OCI-LY7 (cell line): Measurements from ENCODE around the gene HSPB6. TPM values are rescaled to one million over a fixed set of nuclear protein-coding genes. Genes with fewer than 3 reads are reported as not detected.

ENCODE experiments used
- BruUV-seq: library from RNA; stranded (reverse); fragments of 400-500 nt; replicated peaks from 2 replicates; lab custom pipeline; 2021; lab: Mats Ljungman, UMichigan
- CTCF ChIA-PET: fragments of 300-600 bp; sonication (Branson Sonifier 250); formaldehyde crosslinking; loops from one replicate; lab custom pipeline; 2022; ENCODE audit warnings: antibody characterized with exemption; ENCODE audit not compliant: unreplicated experiment; lab: Charles Lee
- POLR2A ChIA-PET: fragments of 300-600 bp; sonication (Branson Sonifier 250); formaldehyde crosslinking; loops from one replicate; lab custom pipeline; 2022; ENCODE audit warnings: antibody characterized with exemption; lab: Charles Lee
- DNase-seq: peaks from one replicate; pipeline ENCODE4 v3.0.0-alpha.2; 2015; ENCODE audit warnings: low spot score
- H2AFZ ChIP-seq: fragments of 200-600 bp; sonication (generic), shearing (Covaris generic); 2 replicates; pipeline ENCODE4 v1.6.1; 2014; ENCODE audit warnings: mild to moderate bottlenecking, antibody characterized with exemption, low read length, moderate library complexity
- H3K27ac ChIP-seq: fragments of 200-600 bp; sonication (generic); 2 replicates; pipeline ENCODE4 v1.5.1; 2014; ENCODE audit warnings: mixed run types, low read depth, mild to moderate bottlenecking, moderate library complexity, low read length, inconsistent platforms; ENCODE audit not compliant: poor library complexity, severe bottlenecking
- H3K36me3 ChIP-seq: fragments of 200-600 bp; sonication (generic); 2 replicates; pipeline ENCODE4 v1.6.1; 2014; ENCODE audit warnings: mild to moderate bottlenecking, antibody characterized with exemption, low read length, moderate library complexity, mixed read lengths; ENCODE audit not compliant: insufficient read depth
- H3K4me1 ChIP-seq: fragments of 200-600 bp; sonication (generic); 2 replicates; pipeline ENCODE4 v1.5.1; 2014; ENCODE audit warnings: mild to moderate bottlenecking, low read length; ENCODE audit not compliant: insufficient read depth, poor library complexity, severe bottlenecking
- H3K4me2 ChIP-seq: fragments of 200-600 bp; sonication (generic); 2 replicates; pipeline ENCODE4 v1.6.1; 2014; ENCODE audit warnings: mild to moderate bottlenecking, low read length
- H3K4me3 ChIP-seq: fragments of 200-600 bp; sonication (generic); 2 replicates; pipeline ENCODE4 v1.5.1; 2014; ENCODE audit warnings: mild to moderate bottlenecking, low read depth, low read length; ENCODE audit not compliant: poor library complexity, severe bottlenecking
- H3K79me2 ChIP-seq: fragments of 200-600 bp; sonication (generic); 2 replicates; pipeline ENCODE4 v1.6.1; 2016; ENCODE audit warnings: low read depth, mild to moderate bottlenecking, low read length, moderate library complexity, mixed read lengths; ENCODE audit not compliant: insufficient read depth
- H3K9me2 ChIP-seq: fragments of 200-600 bp; sonication (generic); 2 replicates; pipeline ENCODE4 v1.6.1; 2016; ENCODE audit warnings: mild to moderate bottlenecking, low read length, mixed read lengths; ENCODE audit not compliant: insufficient read depth
- H3K9me3 ChIP-seq: fragments of 200-600 bp; sonication (generic); 2 replicates; pipeline ENCODE4 v1.6.1; 2014; ENCODE audit warnings: mild to moderate bottlenecking, mixed run types, low read length, mixed read lengths
- H4K20me1 ChIP-seq: fragments of 200-600 bp; sonication (generic); 2 replicates; pipeline ENCODE4 v1.6.1; 2014; ENCODE audit warnings: mild to moderate bottlenecking, antibody characterized with exemption, low read length, moderate library complexity, mixed read lengths; ENCODE audit not compliant: insufficient read depth
- CTCF ChIP-seq: fragments of 200-600 bp; sonication (generic); conservative IDR thresholded peaks from 2 replicates; pipeline ENCODE4 v1.5.1; 2014; ENCODE audit warnings: mild to moderate bottlenecking, antibody characterized with exemption, low read length, moderate library complexity, mixed read lengths
- EZH2phosphoT487 ChIP-seq: fragments of 200-600 bp; sonication (generic); IDR thresholded peaks from 2 replicates; pipeline ENCODE4 v1.6.1; 2018; ENCODE audit warnings: low read depth, borderline replicate concordance, mild to moderate bottlenecking, mixed run types, antibody characterized with exemption, low read length, moderate library complexity, mixed read lengths
- intact Hi-C: fragments of 100-400 bp; cut with micrococcal nuclease; formaldehyde crosslinking; loops from one replicate; pipeline ENCODE4 v1.10.0; 2022; ENCODE audit not compliant: unreplicated experiment
- total RNA-seq, 2 experiments: library from RNA; depleted of rRNA in 1 of 2; stranded (reverse); fragments of >200 nt in 1 of 2; shearing (Covaris generic) in 1 of 2; gene quantifications; 2 replicates each; pipeline ENCODE4 v1.2.3, GENCODE V29; 2014 to 2022

The HSPB6 gene
- total RNA-seq, 2 experiments from 2014 or later, result 1.7 TPM; not detected in 1

- ChIA-PET CTCF (interaction anchor here (0.5 kb wide), 1 partner anchor 482 kb away, joined by 8 read pairs; no protein-coding TSS in a partner anchor), POLR2A (interaction anchor here (0.6 to 1.6 kb wide), 7 partner anchors 23 to 305 kb away, joined by 3 to 6 read pairs (median 4); partner anchors contain the start of genes ALKBH6 and COX6B1)
- no TSS peak for BruUV-seq
- peaks cover 14% of the 10 kb centered on the region; the same call in 1 of the 2 replicates for H3K79me2 ChIP-seq
- H3K4me1 ChIP-seq, result peaks cover 36% of the 10 kb centered on the region
- peak within 1 kb of the TSS; percentile 83; the same call in 1 of the 2 replicates for H2AFZ ChIP-seq
- H3K4me3 ChIP-seq, result peak within 1 kb of the TSS; percentile 78
- TF ChIP-seq EZH2phosphoT487 (no peak), CTCF (no peak)
- H4K20me1 ChIP-seq, result no peaks in the 10 kb centered on the region
- intact Hi-C loops, result loop anchor here (1.0 to 10.0 kb wide), 3 partner anchors 9 to 1314 kb away; partner anchors contain the start of genes ARHGAP33 and HSPB6
- H3K9me3 ChIP-seq, result no peaks in the 10 kb centered on the region
- DNase-seq, result peak; percentile 99
- H3K9me2 ChIP-seq, result no peaks in the 10 kb centered on the region
- peak within 1 kb of the TSS; percentile 37 for H3K27ac ChIP-seq
- H3K4me2 ChIP-seq, result peak within 1 kb of the TSS; percentile 86
- H3K36me3 ChIP-seq, result no peaks in the 10 kb centered on the region; the same call in 1 of the 2 replicates
Measured at GRCh38 chr19:35748106-35749020, 8.5 kb downstream of the HSPB6 start, which contains the start of gene LIN37. TSS of gene LIN37 (plus strand) at chr19:35748576. CDS start at chr19:35748725, 149 bp downstream.

GRCh38 chr19:35746531-35746930 lies 10.3 kb downstream of the HSPB6 start:
- ChIA-PET CTCF (no interaction called here), POLR2A (interaction anchor here (0.7 to 1.0 kb wide), 2 partner anchors 12 to 257 kb away, joined by 3 to 6 read pairs; no protein-coding TSS in a partner anchor)
- Histone ChIP-seq H3K4me2 (peak overlapping the region; percentile 86), H4K20me1 (no peaks in the 10 kb centered on the region), H3K4me1 (peaks cover 52% of the 10 kb centered on the region), H3K27ac (peak overlapping the region; percentile 86), H3K9me3 (no peaks in the 10 kb centered on the region), H3K36me3 (no peaks in the 10 kb centered on the region; the same call in 1 of the 2 replicates), H3K4me3 (peak overlapping the region; percentile 78), H3K9me2 (no peaks in the 10 kb centered on the region), H3K79me2 (peaks cover 14% of the 10 kb centered on the region; the same call in 1 of the 2 replicates), H2AFZ (no peak overlapping the region)
- no TSS peak for BruUV-seq
- intact Hi-C loops, result loop anchor here (10.0 kb wide), 1 partner anchor 1312 kb away; no protein-coding TSS in a partner anchor
- TF ChIP-seq CTCF (no peak), EZH2phosphoT487 (no peak)
- DNase-seq, result no peak
